Neural crest cell (in vitro differentiated cells): ENCODE data around the gene ORAI3. TPM values are rescaled to one million over a fixed set of nuclear protein-coding genes. Genes with fewer than 3 reads are reported as not detected.
A peak's percentile ranks its signal among the peaks of the same experiment; 100 is the strongest.

ENCODE experiments used
- DNase-seq: peaks from one replicate; pipeline ENCODE4 v3.0.0; 2021; ENCODE audit warnings: low read depth, mixed read lengths, low spot score
- H3K27ac Mint-ChIP-seq: one replicate; pipeline ENCODE4 v1.8.0; 2021; ENCODE audit warnings: mild to moderate bottlenecking, mixed read lengths; ENCODE audit not compliant: unreplicated experiment
- H3K27me3 Mint-ChIP-seq: 2 replicates; pipeline ENCODE4 v1.8.0; 2021; ENCODE audit warnings: low read depth, mild to moderate bottlenecking, mixed read lengths
- H3K36me3 Mint-ChIP-seq: 2 replicates; pipeline ENCODE4 v1.8.0; 2021; ENCODE audit warnings: low read depth, mild to moderate bottlenecking, mixed read lengths
- H3K4me1 Mint-ChIP-seq: 2 replicates; pipeline ENCODE4 v1.8.0; 2021; ENCODE audit warnings: mixed read lengths
- H3K4me3 Mint-ChIP-seq: one replicate; pipeline ENCODE4 v1.8.0; 2021; ENCODE audit warnings: mild to moderate bottlenecking, mixed read lengths
- H3K9me3 Mint-ChIP-seq: 2 replicates; pipeline ENCODE4 v1.8.0; 2021; ENCODE audit warnings: mixed read lengths
- total RNA-seq: library from RNA; stranded (reverse); gene quantifications from 2 replicates; pipeline ENCODE4 v1.2.1, GENCODE V29; 2021
- TF ChIP-seq, protein P1 (sequence below): fragments of 200-600 bp; sonication (generic); conservative IDR thresholded peaks from 2 replicates; pipeline ENCODE4 v1.5.0; 2021; ENCODE audit warnings: antibody characterized with exemption, mild to moderate bottlenecking

Gene ORAI3
- total RNA-seq, 1 donor from 2014 or later, result 7.7 TPM

DNA sequence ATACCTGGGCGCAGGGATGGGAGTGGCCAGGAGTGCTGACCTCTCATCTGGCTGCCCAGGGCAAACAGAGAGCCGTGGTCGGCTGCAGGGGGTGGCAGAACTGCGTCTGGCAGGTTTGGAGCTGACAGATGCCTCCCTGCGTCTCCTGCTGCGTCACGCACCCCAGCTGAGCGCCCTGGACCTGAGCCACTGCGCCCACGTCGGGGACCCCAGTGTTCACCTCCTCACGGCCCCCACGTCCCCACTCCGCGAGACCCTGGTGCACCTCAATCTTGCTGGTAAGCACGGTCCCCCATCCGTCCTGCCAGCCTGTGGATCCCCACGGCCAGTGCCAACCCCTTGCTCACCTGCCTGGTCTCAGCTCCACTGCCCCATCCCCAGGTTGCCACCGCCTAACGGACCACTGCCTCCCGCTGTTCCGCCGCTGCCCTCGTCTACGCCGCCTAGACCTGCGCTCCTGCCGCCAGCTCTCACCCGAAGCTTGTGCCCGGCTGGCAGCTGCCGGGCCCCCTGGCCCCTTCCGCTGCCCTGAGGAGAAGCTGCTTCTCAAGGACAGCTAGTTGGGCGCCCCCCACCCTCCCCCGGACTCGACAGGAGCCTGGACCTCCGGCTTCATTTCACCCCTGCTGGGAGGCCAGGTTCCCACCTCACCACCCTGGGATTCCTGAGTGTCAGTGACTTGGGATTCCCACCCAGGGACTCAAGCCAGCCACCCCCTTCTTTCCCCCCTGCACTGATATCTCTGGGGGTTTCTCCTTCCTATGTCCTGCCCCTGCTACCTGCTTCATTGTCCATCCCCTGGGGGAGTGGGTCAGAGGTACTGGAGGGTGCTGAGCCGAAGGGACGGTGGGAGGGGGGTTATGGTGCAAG is 2.0 kb upstream of the ORAI3 start:
- no peak overlapping the region for H3K27ac Mint-ChIP-seq
- TF ChIP-seq, protein P1, sequence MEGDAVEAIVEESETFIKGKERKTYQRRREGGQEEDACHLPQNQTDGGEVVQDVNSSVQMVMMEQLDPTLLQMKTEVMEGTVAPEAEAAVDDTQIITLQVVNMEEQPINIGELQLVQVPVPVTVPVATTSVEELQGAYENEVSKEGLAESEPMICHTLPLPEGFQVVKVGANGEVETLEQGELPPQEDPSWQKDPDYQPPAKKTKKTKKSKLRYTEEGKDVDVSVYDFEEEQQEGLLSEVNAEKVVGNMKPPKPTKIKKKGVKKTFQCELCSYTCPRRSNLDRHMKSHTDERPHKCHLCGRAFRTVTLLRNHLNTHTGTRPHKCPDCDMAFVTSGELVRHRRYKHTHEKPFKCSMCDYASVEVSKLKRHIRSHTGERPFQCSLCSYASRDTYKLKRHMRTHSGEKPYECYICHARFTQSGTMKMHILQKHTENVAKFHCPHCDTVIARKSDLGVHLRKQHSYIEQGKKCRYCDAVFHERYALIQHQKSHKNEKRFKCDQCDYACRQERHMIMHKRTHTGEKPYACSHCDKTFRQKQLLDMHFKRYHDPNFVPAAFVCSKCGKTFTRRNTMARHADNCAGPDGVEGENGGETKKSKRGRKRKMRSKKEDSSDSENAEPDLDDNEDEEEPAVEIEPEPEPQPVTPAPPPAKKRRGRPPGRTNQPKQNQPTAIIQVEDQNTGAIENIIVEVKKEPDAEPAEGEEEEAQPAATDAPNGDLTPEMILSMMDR, result no peak
- H3K36me3 Mint-ChIP-seq, result peaks cover 13% of the 10 kb centered on the region
- peak overlapping the region; percentile 74 for H3K4me3 Mint-ChIP-seq
- H3K27me3 Mint-ChIP-seq, result no peaks in the 10 kb centered on the region
- H3K4me1 Mint-ChIP-seq, result peaks cover 26% of the 10 kb centered on the region
- no peaks in the 10 kb centered on the region for H3K9me3 Mint-ChIP-seq
- no peak for DNase-seq

DNA sequence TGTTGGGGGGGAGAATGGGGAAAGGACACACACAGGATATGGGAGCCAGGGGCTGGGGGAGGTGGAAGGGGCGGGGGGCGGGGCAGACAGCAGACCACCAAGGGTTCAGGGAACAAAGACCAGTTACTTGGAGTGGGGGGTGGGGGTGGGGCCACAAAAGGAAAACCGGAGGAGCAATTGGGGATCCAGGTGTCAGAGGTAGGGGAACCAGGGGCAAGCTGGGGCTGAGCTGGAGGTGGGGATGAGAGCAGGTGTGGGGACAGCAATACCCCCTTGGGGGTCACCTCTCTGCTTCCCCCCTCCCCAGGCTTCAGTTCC is 1.4 kb upstream of the ORAI3 start:
- no peaks in the 10 kb centered on the region for H3K27me3 Mint-ChIP-seq
- H3K4me3 Mint-ChIP-seq, result peak overlapping the region; percentile 94
- H3K4me1 Mint-ChIP-seq, result peaks cover 23% of the 10 kb centered on the region
- H3K36me3 Mint-ChIP-seq, result peaks cover 13% of the 10 kb centered on the region
- no peak for DNase-seq
- peak overlapping the region; percentile 98 for H3K27ac Mint-ChIP-seq
- TF ChIP-seq, protein P1, result no peak
- H3K9me3 Mint-ChIP-seq, result no peaks in the 10 kb centered on the region

DNA sequence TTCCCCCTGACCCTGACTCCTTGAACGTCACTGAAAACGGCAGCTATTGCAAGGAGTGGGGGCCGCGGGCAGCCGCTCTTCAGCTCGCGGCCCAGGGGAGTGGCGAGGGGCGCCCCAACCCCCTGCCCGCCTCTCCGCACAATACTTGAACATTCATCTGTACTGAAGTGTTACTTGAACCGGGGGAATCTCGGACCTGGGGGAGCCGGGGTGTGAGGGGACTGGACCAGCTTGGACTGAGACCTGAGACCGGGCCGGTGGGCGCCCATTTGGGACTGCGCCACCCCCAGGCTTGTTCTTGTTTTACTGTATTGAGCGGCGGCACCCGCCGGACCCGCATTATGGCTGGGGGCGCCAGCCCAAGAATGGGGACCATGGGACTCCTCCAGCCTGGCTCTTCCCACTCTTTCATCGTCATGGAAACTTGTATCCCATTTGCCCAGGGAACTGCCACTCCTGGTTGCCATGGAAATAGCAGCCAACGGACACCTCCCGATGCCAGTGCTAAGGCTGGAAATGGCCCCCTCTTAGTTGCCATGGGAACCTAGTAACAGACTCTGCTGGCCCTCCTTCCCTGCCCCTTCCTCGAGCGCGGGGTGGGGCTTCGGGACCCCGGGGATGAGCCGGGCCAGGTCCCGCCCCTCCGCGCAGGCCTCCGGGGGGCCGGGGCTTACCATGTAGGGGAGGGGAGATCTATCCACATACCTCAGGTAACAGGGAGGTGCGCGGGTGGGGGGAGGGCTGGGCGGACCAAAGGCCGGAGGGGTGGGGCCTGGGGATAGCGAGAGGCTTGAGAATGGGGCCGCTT is 805 bp upstream of the ORAI3 start:
- Mint-ChIP-seq H3K9me3 (no peaks in the 10 kb centered on the region), H3K4me3 (peak overlapping the region; percentile 94), H3K27me3 (no peaks in the 10 kb centered on the region), H3K36me3 (peaks cover 13% of the 10 kb centered on the region), H3K4me1 (peaks cover 23% of the 10 kb centered on the region), H3K27ac (peak overlapping the region; percentile 98)
- TF ChIP-seq, protein P1, result no peak
- DNase-seq, result peak; percentile 91

DNA sequence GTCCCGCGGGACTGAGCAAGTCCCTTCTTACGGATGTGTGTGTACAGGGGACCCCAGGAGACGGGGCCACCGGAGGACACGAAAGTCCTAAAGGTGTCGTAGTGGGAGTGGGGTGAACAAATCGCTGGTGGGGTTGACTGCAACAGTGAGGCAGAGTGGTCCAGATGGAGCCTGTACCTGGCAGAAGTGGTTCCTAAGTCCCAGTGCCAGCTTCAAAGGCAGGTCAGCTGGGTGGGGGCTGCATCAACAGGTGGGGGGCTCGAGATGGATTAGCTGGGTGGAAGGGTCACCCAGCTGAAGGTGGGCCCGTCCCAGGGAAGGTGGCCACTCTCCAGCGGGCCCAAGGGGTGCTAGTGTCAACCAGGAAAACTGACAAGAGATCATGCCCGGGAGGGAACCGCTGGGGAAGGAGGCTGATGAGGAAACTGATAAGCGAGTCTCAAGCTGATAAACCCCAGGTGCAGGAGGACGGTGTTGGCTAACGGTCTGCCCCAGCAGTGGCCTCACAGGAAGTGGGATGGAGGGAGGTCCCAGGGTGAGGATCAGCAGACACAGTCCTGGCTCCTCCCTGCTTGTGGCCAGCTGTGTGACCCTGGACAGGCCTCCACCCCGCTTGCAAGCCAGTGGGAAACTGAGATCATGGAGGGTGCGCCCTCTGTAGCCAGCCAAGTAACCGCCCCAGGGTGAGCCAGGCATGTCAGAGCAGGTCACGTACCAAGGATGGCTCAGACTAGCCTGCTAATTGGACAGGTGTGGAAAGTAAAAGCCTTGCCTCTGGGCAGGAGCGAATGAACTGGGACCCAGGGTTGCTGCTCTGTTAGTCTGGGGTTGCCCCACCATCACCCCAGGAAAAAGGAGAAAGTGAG is 1.0 kb downstream of the ORAI3 start:
- DNase-seq, result no peak
- Mint-ChIP-seq H3K27me3 (peaks cover 3% of the 10 kb centered on the region), H3K27ac (peak overlapping the region; percentile 89), H3K4me1 (peaks cover 27% of the 10 kb centered on the region), H3K4me3 (peak overlapping the region; percentile 92), H3K9me3 (no peaks in the 10 kb centered on the region), H3K36me3 (peaks cover 2% of the 10 kb centered on the region)
- TF ChIP-seq, protein P1, result no peak

DNA sequence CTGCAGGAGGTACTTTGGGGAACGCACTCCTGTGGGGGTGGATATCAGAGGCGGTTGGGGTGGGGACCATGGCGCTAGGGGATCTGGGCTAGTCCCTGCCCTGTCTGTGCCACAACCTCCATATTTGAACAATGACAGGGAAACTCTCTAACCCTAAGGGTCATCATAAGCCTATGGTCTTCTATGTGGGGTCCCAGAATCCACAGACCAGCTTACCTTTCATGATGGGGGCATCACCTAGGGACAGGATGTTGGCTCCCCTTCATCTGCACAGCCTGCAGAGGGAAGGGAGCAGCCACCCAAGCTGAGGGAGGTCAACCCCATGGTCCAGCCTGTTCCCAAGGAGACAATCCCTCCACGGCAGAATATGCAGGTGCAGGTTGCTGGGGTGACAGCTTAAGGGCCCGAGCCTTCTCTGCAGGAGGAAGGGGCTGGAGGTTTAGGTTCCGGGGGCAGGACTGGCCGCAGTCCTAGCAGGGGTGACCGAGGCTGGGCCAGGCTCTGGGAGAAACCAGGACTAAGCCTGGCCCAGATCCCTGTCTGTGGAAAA is 1.7 kb downstream of the ORAI3 start:
- no peak for DNase-seq
- no peaks in the 10 kb centered on the region for H3K9me3 Mint-ChIP-seq
- TF ChIP-seq, protein P1, result no peak
- H3K4me1 Mint-ChIP-seq, result peaks cover 27% of the 10 kb centered on the region
- peak overlapping the region; percentile 92 for H3K4me3 Mint-ChIP-seq
- peaks cover 3% of the 10 kb centered on the region for H3K27me3 Mint-ChIP-seq
- peaks cover 2% of the 10 kb centered on the region for H3K36me3 Mint-ChIP-seq
- no peak overlapping the region for H3K27ac Mint-ChIP-seq
